GM12872 (cell line): Measurements from ENCODE around the gene CELF4.
A peak's percentile ranks its signal among the peaks of the same experiment; 100 is the strongest.

Experiments used
- CTCF ChIP-seq: IDR thresholded peaks from 3 replicates; pipeline ENCODE4 v1.5.1; 2011; ENCODE audit warnings: low read depth, mild to moderate bottlenecking, low read length, moderate library complexity; ENCODE audit not compliant: insufficient read depth

The CELF4 gene

GRCh38 chr18:37532917-37533316 lies 32.7 kb downstream of the CELF4 start:
- no peak for TF ChIP-seq CTCF

- peak; percentile 38; the same call in 1 of the 3 replicates for TF ChIP-seq CTCF
Observed at GRCh38 chr18:37529863-37530262, 35.7 kb downstream of the CELF4 start.

GRCh38 chr18:37529296-37529695 lies 36.3 kb downstream of the CELF4 start:
- TF ChIP-seq CTCF = no peak

- no peak for TF ChIP-seq CTCF
Observed at GRCh38 chr18:37527395-37527794, 38.2 kb downstream of the CELF4 start.

GRCh38 chr18:37525262-37525585 lies 40.4 kb downstream of the CELF4 start:
- no peak for TF ChIP-seq CTCF

GRCh38 chr18:37524498-37525261 lies 40.9 kb downstream of the CELF4 start:
- no peak for TF ChIP-seq CTCF

GRCh38 chr18:37524139-37524497 lies 41.5 kb downstream of the CELF4 start:
- no peak for TF ChIP-seq CTCF
